IPS DF 19.7 (cell line): ENCODE measurements around the gene LRRN2.

Source experiments
- DNase-seq: peaks from one replicate; pipeline ENCODE4 v3.0.0-alpha.2; 2013; ENCODE audit warnings: low read depth, low spot score

LRRN2 gene

GRCh38 chr1:204712708-204713430 lies 27.3 kb upstream of the LRRN2 start:
- DNase-seq, result no peak

DNA sequence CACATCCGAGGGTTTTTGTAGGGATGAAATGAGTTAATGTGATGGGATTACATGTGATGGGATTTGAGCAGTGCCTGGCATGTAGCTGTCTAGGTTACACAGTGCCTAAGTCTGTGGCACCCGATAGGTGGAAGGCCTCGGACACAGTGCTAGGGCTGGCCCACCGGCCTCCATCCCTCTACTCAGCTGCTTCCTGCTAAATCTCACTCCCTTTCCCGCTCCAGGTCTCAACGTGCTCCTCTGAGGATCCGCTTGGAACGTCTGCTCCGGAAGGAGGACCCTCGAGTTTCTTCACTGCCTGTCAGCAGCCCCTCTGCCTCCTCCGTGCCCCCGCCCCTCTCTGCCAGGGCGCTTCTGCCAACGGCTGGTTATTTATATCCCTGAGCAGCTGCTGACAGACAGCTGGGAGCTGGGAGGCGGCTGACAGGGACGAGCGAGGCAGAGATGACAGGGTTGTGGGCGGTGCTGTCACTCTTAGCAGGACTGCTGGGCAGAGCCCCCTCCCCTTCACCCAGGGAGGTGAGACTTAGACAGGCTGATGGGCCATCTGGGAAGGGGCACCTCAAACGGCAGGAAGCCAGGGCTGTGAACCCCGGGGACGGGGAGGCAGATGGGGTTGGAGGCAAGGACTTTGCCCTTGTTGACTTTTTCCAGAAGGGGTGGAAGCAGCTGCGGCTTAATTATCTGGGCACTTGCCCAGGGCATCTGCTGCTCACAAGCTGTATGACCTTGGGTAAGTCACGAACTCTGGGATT lies 26.6 kb upstream of the LRRN2 start:
- no peak for DNase-seq

DNA sequence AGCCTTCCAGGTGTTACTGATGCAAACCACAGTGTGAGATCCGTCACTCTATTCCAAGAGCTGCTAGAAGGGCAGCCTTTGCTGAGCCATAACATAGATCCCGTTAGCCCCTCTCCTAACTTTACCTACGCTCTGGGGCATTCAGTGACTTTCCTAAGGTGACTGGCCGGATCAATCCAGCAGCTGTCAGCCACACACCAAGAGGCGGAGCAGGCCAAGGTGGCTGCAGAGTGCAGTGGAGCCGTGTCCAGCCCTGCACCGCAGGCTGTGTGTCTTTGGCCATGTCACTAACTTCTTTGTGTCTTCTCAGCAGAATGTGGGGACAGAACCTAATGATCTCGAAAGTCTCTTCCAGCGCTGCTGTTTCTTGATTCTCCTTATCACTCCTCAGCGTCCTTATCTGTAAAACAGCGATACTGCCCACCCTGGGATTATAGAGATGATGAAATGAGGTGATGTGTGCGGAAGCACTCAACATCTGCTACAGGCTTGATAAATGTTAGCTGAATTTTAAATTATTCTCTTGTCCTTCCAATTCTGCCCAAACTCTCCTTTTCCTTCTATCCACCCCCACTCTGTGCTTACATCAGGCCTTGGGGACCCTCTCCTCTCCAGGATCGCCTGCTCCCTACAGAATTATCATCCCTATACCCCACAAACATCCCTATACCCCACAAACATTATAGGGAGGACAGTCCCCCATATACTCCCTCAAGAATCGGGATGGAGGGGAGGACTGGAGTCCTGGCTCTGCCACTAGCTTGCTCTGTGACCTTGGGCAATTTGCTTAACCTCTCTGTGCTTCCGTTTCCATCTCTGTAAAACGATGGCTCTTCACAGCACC lies 25.8 kb upstream of the LRRN2 start:
- no peak for DNase-seq

DNA sequence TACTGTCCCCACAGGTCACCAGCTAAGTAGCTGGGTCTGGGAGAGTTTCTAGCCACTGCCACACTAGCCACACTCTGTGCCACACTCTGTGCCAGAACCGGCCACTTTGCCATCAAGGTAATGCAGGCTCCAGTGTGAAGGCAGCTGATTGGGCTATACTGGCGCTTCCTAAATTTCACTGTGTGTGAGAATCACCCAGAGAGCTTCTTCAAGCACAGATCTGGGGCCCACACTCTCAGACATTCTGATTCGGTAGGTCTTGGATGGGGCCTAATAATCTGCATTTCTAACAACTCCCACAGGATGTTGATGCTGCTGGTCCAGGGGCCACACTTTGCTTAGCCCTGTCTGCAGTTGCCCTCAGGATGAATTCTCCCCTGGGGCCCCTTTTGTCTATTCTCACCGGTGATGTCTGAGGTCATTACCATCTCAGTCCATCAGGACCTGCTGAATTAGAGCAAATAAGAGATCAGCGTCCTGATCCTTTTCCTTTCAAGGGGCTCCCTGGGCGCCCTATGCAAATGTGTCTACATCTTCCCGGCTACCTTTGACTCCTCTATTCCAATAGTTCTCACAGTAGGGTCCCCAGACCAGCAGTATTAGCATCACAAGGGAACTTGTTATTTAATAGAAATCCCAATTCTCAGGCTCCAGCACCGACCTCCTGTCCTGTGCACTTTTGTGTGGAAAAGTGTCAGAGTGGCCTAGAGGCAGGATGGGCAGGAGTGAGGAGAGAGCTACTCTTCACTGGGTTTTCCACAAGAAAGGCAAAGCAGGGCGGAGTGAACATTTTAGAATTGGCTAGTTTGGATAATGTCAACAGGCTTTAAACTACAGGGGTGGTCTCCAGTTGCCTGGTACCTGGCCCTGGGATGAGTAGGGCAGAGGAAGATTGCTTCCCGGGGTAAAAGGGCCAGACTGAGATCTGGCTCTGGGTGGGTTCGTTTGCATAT lies 24.7 kb upstream of the LRRN2 start:
- DNase-seq, result peak; percentile 91

DNA sequence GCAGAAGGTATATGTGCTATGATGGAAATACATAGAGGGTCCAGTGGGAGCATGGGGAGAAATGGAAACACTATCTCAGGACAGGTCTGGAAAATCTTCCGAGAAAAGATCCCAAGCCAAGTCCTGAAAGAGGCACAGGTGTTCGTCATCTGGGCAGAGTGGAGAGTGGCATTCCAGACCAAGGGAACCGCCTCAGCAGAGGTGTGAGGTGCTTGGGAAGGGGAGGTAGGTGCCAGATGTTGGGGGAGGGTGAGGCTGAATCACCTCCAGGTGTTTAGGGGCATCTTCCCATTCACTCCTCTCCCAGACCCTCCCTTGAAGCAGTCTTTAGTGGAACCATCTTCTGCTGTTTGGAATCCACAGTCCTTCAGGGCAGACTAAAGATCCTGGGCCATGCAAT lies 23.5 kb upstream of the LRRN2 start:
- no peak for DNase-seq

GRCh38 chr1:204706838-204707509 lies 21.4 kb upstream of the LRRN2 start:
- DNase-seq, result peak; percentile 65

DNA sequence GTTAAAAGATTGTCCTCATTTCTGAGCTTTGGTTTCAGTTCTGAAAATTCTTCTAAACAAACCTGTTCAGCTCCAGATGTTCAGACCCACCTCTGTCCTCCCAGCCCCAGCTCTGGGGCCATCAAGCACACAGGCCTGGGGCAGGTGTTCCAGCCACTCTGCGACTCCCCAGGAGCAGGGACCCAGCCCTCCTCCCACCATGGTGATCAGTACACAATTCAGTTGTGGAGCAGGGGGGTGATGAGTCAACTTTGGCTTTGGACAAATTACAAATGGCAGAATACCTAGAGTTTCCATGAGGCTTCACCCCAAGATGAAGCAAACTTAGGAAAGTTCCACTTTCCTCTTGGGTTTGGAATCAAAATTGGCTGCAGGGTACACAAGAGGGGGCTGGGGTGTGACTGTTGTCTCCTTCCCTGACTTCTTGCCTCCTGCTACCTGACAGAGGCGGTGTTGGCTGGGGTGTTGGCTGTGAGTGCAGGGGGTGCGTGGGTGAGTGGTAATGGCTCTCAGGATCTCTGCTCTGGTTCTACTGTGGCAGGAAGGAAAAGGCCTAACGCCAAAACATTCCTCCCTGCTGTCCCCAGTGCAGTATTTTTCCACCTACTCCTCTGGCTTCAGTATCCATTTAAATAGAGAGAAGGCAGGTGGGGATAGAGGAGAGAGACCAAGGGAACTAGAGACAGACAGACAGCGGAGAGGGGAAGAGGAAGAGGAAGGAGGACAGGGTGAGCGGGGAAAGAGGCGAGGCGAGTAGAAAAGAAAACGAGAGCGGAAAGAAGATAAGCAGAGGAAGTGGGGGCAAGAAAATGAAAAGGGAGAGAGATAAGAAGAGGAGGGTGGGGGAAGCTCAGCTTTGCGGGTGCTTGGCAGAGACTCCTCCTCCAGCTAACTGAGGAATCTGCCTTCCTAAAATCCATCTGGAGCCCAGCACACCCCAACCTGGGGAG lies 20.6 kb upstream of the LRRN2 start:
- DNase-seq, result no peak

- no peak for DNase-seq
Measured at GRCh38 chr1:204705493-204705811, 19.9 kb upstream of the LRRN2 start.

GRCh38 chr1:204704794-204705492 lies 19.4 kb upstream of the LRRN2 start:
- no peak for DNase-seq

DNA sequence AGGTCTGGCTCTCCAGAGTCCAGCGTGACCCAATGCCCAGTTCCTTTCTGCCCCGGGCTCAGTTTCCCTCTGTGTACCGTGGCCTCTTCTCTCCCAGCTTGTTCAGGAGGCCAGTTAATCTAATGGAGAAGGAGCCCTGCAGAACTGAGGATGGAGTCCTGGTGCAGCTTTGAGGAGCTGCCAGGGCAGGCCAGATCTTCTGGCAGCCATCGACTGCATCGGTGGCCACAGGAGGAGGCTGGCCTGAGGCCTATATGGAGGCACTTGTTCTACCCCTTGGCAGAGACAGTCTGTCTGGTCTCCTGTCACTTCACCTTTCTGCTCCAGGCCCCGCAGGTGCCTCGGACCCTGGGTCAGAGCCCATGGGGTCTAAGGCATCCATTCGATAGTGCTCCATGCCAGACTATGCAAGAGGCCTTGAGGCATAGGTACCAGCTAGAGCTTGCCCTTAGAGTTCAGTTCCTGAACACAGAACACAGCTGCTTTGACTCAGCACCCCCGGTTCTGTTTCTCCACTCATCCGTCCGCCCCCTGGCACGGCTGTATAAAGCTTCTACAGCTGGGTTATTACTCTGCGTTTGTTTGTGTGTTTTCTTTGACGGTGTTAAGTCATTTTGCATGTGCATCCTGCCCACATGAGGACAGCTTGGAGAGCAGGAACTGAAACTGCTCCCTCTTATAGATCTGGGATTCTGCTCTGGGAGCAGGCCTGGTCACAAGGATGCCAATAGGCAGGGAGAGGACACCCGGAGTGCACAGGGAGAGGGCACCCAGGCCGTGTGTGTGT lies 18.5 kb upstream of the LRRN2 start:
- no peak for DNase-seq

GRCh38 chr1:204703268-204703664 lies 17.7 kb upstream of the LRRN2 start:
- DNase-seq, result no peak

DNA sequence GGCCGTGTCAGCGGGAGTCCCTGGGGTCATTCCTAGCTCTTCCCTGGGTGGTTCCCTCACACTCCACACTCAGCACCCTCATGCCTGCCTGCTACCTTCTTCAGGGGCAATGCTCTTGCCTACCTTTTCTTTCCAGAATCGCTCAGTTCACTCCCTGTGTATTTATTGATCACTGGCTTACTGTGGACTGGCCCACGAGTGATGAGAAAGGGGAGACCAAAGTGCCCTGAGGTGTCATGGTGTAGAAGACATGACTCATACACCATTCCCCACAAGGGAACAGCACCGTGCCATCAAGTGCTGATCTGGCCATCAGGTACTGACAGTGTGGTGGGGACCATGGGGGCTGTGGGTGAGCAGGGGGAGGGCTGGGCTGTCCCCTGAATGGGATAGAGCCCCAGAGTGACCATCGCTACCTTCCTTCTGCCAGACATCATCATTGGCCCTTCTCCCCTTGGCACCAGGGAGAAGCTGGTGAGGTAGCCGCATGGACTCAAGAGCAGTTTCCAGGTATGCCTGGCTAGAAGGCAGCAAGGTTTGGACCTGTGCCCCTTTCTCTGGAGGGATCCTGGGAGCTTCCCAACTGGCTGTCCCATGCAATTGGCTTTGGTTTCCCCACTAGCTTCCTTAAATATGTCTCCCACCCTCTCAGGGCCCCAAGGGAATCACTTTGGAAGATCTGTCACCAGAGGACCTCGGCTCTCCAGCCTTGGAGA lies 17.2 kb upstream of the LRRN2 start:
- no peak for DNase-seq

DNA sequence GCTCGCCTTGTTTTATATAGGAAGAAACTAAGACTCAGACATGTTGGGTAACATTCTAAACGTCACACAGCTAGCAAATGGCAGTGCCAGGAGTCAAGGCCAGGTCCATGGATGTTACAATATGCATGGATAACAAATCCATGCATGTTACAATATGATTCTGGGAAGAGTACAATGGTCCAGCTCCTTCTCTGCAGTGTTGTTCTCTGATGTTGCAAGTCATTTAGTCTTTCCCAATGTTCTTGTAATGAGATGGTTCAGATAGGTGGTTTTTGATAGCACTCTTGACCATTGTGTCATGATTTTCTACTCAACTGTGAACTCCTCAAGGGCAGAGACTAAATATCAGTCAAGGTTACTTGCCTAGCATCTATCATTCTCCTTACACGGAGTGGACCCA lies 15.7 kb upstream of the LRRN2 start:
- no peak for DNase-seq

DNA sequence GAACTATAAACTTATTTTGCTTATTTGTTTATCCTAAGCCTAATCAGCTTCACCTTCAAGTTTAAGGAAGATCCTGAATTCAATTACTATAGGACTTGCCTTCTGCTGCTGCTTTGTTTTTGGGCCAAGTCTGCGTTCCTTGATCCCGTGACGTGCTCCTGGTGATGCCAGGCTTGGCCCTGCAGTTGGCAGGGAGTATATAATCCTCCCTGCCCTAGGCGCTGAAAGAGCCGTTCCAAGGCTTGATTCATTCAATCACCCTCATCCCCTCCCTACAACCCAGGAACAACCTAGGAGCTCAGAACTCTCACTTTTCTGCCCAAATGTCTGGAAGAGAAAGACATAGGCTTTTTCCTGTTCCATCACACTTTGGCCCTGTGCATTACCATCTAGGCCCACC lies 12.4 kb upstream of the LRRN2 start:
- no peak for DNase-seq

DNA sequence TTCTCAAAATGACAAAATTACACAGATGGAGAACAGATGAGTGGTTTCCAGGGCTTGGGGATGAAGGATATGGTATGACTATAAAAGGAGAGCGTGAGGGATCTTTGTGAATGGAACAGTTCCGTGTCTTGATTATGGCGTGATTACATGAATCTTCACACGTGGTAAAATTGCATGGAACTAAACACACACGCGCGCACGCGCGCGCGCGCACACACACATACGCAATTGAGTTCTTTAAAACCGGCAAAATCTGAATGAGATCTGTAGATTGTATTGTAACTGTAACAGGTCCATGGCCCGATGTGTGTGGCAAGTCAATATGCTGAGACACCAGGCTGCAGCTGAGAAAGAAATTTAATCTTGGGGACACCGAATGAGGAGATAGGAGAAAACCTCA lies 11.1 kb upstream of the LRRN2 start:
- DNase-seq, result no peak

DNA sequence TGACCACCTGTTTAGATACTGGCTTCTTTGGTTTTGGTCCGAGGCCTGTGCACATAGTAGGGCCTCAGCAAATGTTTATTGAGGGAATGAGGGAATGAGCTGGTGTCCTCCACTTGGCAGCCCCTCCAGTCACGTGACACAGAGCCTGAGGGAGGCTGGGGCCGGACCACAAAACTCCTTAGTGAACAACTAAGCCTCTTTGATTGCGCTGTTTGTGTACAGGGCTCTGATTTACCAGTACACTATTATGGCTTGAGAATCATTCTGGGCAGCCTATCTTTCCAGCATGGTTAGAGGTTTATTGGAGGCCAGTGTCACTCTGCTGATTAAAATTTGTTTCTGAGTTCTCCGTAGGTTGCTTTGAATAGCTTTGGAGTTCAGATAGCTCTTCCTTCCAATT lies 10.2 kb upstream of the LRRN2 start:
- no peak for DNase-seq

DNA sequence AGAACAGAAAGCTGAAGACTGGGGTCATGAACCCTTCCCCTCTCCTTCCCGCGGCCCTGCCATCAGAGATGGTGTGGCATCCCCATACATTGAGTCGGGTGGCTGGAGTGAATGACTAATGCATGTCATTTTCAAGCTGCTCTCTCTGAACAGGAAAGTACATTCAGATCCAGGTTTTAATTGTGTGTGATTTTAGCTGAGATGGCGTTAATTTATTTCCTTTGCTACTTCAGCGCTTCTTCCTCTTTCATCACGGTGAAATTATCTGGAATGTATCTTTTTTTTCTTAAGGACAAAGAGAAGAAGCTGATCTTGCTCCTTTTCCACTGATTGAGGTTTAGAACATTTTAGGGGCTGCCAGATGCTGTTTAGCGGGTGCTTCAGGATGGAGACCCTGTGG lies 8.6 kb upstream of the LRRN2 start:
- no peak for DNase-seq
